Muscle layer of duodenum (tissue), 2 donors: ENCODE results near the gene SELENOF.
"Not testable (repeated sequence)": the region's sequence is repeated elsewhere in the genome, so short reads cannot be mapped to it uniquely, and the experiment has no call there.

ENCODE experiments used
- H3K27ac ChIP-seq: one replicate; pipeline ENCODE4 v1.7.0; 2013; ENCODE audit warnings: mild to moderate bottlenecking, low read length
- H3K27me3 ChIP-seq: one replicate; pipeline ENCODE4 v1.7.0; 2013; ENCODE audit warnings: low read depth, mild to moderate bottlenecking, control low read depth, low read length
- H3K36me3 ChIP-seq, 2 donors: one replicate each; pipeline ENCODE4 v1.7.0; 2013; ENCODE audit warnings: low read length in 2 of 2, control low read depth in 1 of 2, mild to moderate bottlenecking in 1 of 2; ENCODE audit not compliant: insufficient read depth in 2 of 2, control insufficient read depth in 1 of 2
- H3K4me1 ChIP-seq, 2 donors: one replicate each; pipeline ENCODE4 v1.7.0; 2013; ENCODE audit warnings: low read length in 2 of 2, mild to moderate bottlenecking in 2 of 2, control low read depth in 1 of 2, moderate library complexity in 1 of 2; ENCODE audit not compliant: insufficient read depth in 2 of 2, control insufficient read depth in 1 of 2
- H3K4me3 ChIP-seq, 2 donors: one replicate each; pipeline ENCODE4 v1.7.0; 2013; ENCODE audit warnings: low read length in 2 of 2, low read depth in 1 of 2, mild to moderate bottlenecking in 1 of 2
- H3K9me3 ChIP-seq, 2 donors: one replicate each; pipeline ENCODE4 v1.7.0; 2013; ENCODE audit warnings: low read length in 2 of 2, control low read depth in 1 of 2, mild to moderate bottlenecking in 1 of 2; ENCODE audit not compliant: control insufficient read depth in 1 of 2
- donor health status: healthy.

Gene SELENOF

GRCh38 chr1:86828024-86828423, 85.9 kb downstream of the SELENOF start:
- H3K36me3 ChIP-seq, result no peaks in the 10 kb centered on the region
- H3K9me3 ChIP-seq, result no peaks in the 10 kb centered on the region
- no peaks in the 10 kb centered on the region for H3K27me3 ChIP-seq
- no peak overlapping the region for H3K27ac ChIP-seq
- H3K4me3 ChIP-seq, result no peak overlapping the region
- H3K4me1 ChIP-seq, result no peaks in the 10 kb centered on the region

- Histone ChIP-seq H3K4me3 (no peak overlapping the region), H3K27ac (no peak overlapping the region), H3K36me3 (no peaks in the 10 kb centered on the region), H3K4me1 (no peaks in the 10 kb centered on the region), H3K27me3 (no peaks in the 10 kb centered on the region), H3K9me3 (no peaks in the 10 kb centered on the region)
These were observed 87.1 kb downstream of the SELENOF start for GRCh38 chr1:86826856-86827255.

- H3K27ac ChIP-seq, result no peak overlapping the region
- no peaks in the 10 kb centered on the region for H3K4me1 ChIP-seq
- H3K4me3 ChIP-seq, result no peak overlapping the region
- no peaks in the 10 kb centered on the region for H3K27me3 ChIP-seq
- no peaks in the 10 kb centered on the region for H3K36me3 ChIP-seq
- H3K9me3 ChIP-seq, result no peaks in the 10 kb centered on the region
These were observed 88.6 kb downstream of the SELENOF start for GRCh38 chr1:86825319-86825718.

GRCh38 chr1:86823821-86824500, 90.0 kb downstream of the SELENOF start:
- Histone ChIP-seq H3K27me3 (no peaks in the 10 kb centered on the region), H3K36me3 (no peaks in the 10 kb centered on the region), H3K4me3 (no peak overlapping the region), H3K27ac (no peak overlapping the region), H3K4me1 (no peaks in the 10 kb centered on the region), H3K9me3 (no peaks in the 10 kb centered on the region)

- H3K27me3 ChIP-seq, result no peaks in the 10 kb centered on the region
- H3K27ac ChIP-seq, result no peak overlapping the region
- H3K36me3 ChIP-seq, result no peaks in the 10 kb centered on the region
- no peak overlapping the region for H3K4me3 ChIP-seq
- H3K9me3 ChIP-seq, result no peaks in the 10 kb centered on the region
- H3K4me1 ChIP-seq, result no peaks in the 10 kb centered on the region
These were observed 90.5 kb downstream of the SELENOF start for GRCh38 chr1:86823386-86823785.

- H3K4me3 ChIP-seq, result no peak overlapping the region
- no peak overlapping the region for H3K27ac ChIP-seq
- no peaks in the 10 kb centered on the region for H3K9me3 ChIP-seq
- H3K36me3 ChIP-seq, result no peaks in the 10 kb centered on the region
- H3K4me1 ChIP-seq, result no peaks in the 10 kb centered on the region
- H3K27me3 ChIP-seq, result no peaks in the 10 kb centered on the region
These were observed 91.5 kb downstream of the SELENOF start for GRCh38 chr1:86822459-86822858.

- H3K9me3 ChIP-seq, result no peaks in the 10 kb centered on the region
- H3K4me3 ChIP-seq, result no peak overlapping the region
- no peak overlapping the region for H3K27ac ChIP-seq
- H3K27me3 ChIP-seq, result no peaks in the 10 kb centered on the region
- H3K4me1 ChIP-seq, result no peaks in the 10 kb centered on the region
- no peaks in the 10 kb centered on the region for H3K36me3 ChIP-seq
These were observed 92.0 kb downstream of the SELENOF start for GRCh38 chr1:86821956-86822355.

GRCh38 chr1:86819970-86820369, 94.0 kb downstream of the SELENOF start:
- not testable (repeated sequence) for H3K9me3 ChIP-seq, H3K27ac ChIP-seq, H3K4me3 ChIP-seq, H3K4me1 ChIP-seq, H3K36me3 ChIP-seq, H3K27me3 ChIP-seq

- not testable (repeated sequence) for H3K4me1 ChIP-seq, H3K9me3 ChIP-seq, H3K4me3 ChIP-seq, H3K36me3 ChIP-seq, H3K27ac ChIP-seq, H3K27me3 ChIP-seq
These were observed 96.6 kb downstream of the SELENOF start for GRCh38 chr1:86817246-86817826.

GRCh38 chr1:86814118-86814517, 99.8 kb downstream of the SELENOF start:
- H3K36me3 ChIP-seq, H3K4me1 ChIP-seq, H3K9me3 ChIP-seq, H3K4me3 ChIP-seq, H3K27me3 ChIP-seq, H3K27ac ChIP-seq: not testable (repeated sequence)
